ENCODE measurements around the gene BACE1.

BACE1 gene

DNA sequence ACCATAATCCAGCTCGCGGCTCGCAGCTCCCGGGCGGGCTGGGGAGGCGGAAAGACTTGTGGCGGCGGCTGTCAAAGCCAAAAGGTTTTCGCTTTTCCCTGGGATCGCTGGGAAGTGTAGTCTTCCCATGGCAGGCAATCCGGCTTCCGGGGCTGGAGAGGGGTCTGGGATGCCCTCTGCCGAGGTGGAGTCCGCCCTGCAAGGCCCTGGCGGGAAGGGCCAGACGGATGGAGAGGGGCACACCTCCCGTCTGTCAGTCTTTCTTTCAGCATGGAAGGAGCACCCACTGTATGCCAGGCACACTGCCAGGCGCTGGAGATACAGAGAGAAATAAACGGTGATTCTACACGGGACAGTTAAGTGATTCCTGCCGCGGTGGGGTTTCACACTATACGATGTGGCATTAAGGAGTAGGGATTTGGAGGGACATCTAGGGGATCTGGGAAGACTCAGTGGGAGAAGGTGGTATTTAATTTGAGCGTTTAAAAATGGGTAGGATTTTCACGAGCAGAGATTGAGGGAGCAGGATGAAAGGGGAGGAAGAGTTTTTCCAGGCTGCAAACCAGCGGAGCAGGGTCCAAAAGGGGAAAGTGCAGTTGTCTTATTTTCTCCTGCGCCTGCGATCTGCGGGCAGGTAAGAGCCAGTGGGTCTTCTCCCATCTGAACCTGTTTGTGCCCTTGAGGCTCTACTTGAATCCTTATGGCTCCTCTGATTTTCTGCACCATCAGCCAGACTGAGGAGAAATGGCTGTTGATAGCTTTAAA is at the start of gene BACE1:
Gene BACE1 (minus strand): TSS at position 60 of the 765 bp plus-strand sequence. CDS start 461 bp downstream, outside the sequence.
- DNase-seq (ENCODE audit: low read depth): no peak
- TF ChIP-seq, protein P1, sequence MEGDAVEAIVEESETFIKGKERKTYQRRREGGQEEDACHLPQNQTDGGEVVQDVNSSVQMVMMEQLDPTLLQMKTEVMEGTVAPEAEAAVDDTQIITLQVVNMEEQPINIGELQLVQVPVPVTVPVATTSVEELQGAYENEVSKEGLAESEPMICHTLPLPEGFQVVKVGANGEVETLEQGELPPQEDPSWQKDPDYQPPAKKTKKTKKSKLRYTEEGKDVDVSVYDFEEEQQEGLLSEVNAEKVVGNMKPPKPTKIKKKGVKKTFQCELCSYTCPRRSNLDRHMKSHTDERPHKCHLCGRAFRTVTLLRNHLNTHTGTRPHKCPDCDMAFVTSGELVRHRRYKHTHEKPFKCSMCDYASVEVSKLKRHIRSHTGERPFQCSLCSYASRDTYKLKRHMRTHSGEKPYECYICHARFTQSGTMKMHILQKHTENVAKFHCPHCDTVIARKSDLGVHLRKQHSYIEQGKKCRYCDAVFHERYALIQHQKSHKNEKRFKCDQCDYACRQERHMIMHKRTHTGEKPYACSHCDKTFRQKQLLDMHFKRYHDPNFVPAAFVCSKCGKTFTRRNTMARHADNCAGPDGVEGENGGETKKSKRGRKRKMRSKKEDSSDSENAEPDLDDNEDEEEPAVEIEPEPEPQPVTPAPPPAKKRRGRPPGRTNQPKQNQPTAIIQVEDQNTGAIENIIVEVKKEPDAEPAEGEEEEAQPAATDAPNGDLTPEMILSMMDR (IDR thresholded peaks at IDR 0.05; ENCODE audit: insufficient read depth, low read depth, low read length, missing control alignments): no peak

GRCh38 chr11:117361432-117361831 is 45.4 kb upstream of the BACE1 start:
- TF ChIP-seq, protein P1 (IDR thresholded peaks at IDR 0.05; ENCODE audit: insufficient read depth, low read depth, low read length, missing control alignments): no peak
- no peak for DNase-seq (ENCODE audit: low read depth)
- H3K4me3 ChIP-seq (ENCODE audit: low read depth, low read length): no peak overlapping the region

More for the DNA sequence above, at the start of gene BACE1:
- H3K4me3 ChIP-seq (ENCODE audit: low read depth, low read length): peak within 1 kb of the TSS; percentile 19

DNA sequence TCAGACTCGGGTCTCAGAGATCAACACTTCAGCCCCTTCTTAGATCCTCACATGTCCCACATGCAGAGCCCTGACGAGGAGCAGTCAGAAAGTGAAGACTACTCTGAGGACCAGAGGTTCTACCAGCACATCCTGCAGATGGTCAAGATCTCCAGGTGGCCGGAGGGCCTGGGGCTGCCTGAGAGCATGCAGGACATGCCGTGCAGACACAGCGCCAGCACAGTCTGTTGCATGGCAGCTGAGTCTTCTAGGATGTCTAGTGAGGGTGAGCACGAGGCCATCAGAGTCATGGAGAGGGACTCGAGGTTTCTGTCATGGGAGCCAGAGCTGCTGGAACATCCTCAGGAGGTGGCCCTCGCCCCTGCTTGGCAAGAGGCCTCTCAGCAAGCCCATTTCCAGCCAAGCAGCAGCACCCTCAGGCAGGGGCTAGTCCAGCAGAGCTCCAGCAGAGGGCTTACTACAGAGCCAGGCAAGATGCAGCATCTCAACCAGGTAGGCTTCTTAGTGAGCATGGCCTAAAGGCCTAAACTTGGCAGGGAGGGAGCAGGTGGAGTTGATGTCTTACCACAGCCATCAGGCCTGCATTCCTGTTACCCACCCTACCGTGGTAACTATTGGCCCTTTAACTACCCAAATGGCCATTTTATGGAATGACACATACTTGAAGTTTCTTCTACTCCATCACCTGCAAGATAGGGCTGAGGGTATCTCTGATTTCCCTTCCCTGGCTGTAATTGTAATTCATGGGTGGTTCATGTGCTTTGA is 40.3 kb upstream of the BACE1 start:
- TF ChIP-seq, protein P1 (IDR thresholded peaks at IDR 0.05; ENCODE audit: insufficient read depth, low read depth, low read length, missing control alignments): no peak
- no peak overlapping the region for H3K4me3 ChIP-seq (ENCODE audit: low read depth, low read length)
- no peak for DNase-seq (ENCODE audit: low read depth)

DNA sequence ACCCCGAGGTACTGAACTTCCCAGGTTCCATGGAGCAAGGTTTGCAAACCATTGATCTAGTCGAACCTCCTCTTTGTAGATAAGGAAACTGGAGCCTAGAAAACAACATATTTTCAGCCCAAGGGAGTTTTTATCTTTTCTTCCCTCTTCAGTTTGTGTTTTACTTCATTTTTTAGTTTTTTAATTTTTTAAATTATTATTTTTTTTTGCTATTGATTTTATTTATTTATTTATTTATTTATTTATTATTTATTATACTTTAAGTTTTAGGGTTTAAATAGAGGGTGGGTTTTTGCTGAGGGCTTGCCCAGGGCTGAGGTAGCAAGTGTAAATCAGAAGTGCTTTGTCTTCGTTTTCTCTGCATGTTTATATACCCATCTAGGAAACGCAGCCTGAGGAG is 38.5 kb upstream of the BACE1 start:
- DNase-seq (ENCODE audit: low read depth): no peak
- no peak overlapping the region for H3K4me3 ChIP-seq (ENCODE audit: low read depth, low read length)
- TF ChIP-seq, protein P1 (IDR thresholded peaks at IDR 0.05; ENCODE audit: insufficient read depth, low read depth, low read length, missing control alignments): no peak

DNA sequence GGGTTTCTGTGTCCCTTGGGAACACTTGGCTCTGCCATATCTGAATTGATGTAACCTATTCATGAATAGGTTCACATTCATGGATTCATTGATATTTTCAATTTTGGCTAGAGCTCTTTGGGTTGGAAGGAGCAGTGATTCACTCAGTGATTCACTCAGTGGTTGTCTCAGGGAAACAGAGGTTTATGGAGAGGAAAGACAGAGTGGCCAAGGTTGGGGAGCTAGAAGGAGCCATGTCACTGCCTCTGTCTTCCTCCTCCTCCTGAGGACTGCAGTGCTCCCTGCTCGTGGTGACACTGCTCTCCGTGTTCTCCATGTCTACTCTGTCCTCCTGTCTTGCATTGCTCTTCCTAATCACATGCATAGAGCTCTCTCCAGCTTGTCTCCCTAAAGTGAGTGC is 29.0 kb upstream of the BACE1 start:
- TF ChIP-seq, protein P1 (IDR thresholded peaks at IDR 0.05; ENCODE audit: insufficient read depth, low read depth, low read length, missing control alignments): no peak
- DNase-seq (ENCODE audit: low read depth): no peak

DNA sequence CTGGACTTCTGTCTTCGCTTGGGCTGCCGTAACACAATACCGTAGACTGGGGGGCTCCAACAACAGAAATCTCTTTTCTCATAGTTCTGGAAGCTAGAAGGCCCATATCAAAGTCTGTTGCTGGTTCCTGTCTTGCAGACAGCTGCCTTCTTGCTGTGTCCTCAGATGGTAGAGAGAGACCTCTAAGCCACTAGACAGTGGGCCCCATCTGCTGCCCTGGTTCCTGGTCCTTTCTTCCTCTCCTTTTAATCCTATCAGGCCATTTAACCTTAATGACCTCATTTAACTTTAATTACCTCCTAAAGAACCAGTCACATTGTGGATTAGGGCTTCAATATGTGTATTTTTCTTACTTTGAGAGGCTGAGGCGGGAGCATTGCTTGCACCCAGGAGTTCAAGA is 21.0 kb upstream of the BACE1 start:
- TF ChIP-seq, protein P1 (IDR thresholded peaks at IDR 0.05; ENCODE audit: insufficient read depth, low read depth, low read length, missing control alignments): no peak
- DNase-seq (ENCODE audit: low read depth): no peak

More for the DNA sequence above, 29.0 kb upstream of the BACE1 start:
- no peak overlapping the region for H3K4me3 ChIP-seq (ENCODE audit: low read depth, low read length)

More for the DNA sequence above, 21.0 kb upstream of the BACE1 start:
- no peak overlapping the region for H3K4me3 ChIP-seq (ENCODE audit: low read depth, low read length)

All from GM12865 (cell line).